ENCODE measurements around the gene RALGPS2. TPM values are rescaled to one million over a fixed set of nuclear protein-coding genes. Genes with fewer than 3 reads are reported as not detected.

The RALGPS2 gene
- total RNA-seq, 1 donor = 74.7 TPM

DNA sequence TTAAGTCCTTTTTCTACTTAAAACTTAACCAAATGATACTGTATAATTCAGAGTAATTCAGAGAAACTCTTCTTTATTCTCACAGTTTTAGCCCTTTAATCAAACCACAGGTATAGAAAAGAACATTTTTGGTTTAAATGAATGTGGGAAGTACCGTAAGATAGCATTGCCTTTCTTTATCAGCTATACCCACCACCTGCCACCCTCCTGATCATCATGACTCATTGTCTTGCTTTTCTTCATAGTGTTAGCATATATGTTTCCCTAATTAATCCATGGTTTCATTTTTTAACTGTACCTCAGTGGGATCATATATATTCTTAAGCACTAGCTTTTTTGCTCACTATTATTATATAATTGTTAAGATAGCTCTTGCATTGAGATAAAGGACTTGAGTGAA is 173.4 kb downstream of the RALGPS2 start:
- no peak for DNase-seq (ENCODE audit: low read depth)
- TF ChIP-seq CTCF (IDR thresholded peaks at IDR 0.05; ENCODE audit: insufficient read depth, low read length) = no peak
- no peak overlapping the region for H3K4me3 ChIP-seq (ENCODE audit: low read depth, low read length)

DNA sequence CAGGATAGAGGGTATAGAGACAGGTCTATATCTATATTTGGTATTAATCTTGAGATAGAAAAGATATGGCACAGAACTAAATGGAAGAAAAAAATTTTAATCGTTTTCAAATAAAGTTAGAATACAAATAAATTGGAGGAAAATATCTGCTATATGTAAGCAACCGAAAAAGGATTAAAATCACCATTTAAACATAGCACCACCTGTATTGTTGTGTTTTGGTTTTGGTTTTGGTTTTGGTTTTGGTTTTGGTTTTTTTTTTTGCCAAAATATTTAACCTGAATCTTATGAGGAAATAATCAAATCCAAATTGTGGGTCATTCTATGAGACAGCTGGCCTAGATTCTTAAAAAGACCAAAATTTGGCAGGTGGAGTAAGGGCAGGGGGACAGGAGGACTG is 174.4 kb downstream of the RALGPS2 start:
- no peak overlapping the region for H3K4me3 ChIP-seq (ENCODE audit: low read depth, low read length)
- DNase-seq (ENCODE audit: low read depth) = no peak
- TF ChIP-seq CTCF (IDR thresholded peaks at IDR 0.05; ENCODE audit: insufficient read depth, low read length) = no peak

DNA sequence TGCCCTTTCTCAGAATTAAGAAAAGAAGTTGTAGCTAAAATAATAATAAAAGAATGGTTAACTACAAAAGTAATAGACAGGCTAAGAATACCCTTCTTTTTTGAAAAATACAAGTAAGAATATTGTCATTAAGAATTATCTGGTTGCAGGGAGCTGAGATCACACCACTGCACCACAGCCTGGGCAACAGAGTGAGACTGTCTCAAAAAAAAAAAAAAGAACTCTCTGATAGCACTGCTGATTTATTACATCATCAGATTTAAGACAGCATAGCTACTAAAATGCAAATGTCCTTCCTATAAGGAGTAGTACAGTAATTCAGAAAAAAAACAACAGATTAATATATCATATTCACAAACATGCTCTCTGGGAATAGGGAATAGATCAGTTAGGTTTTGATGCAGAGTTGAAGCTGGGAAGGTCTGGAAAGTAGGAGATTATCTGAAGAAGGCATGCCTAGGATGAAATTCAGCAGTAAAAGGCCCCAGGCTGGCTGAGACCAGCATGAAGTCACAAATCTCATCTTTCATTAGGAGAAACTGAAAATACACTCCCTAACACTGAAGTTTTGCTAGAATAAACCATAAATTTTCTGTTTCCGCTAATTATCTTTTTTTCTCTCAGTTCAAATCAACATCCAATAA is 176.6 kb downstream of the RALGPS2 start:
- DNase-seq (ENCODE audit: low read depth) = no peak
- H3K4me3 ChIP-seq (ENCODE audit: low read depth, low read length) = no peak overlapping the region
- no peak for TF ChIP-seq CTCF (IDR thresholded peaks at IDR 0.05; ENCODE audit: insufficient read depth, low read length)

DNA sequence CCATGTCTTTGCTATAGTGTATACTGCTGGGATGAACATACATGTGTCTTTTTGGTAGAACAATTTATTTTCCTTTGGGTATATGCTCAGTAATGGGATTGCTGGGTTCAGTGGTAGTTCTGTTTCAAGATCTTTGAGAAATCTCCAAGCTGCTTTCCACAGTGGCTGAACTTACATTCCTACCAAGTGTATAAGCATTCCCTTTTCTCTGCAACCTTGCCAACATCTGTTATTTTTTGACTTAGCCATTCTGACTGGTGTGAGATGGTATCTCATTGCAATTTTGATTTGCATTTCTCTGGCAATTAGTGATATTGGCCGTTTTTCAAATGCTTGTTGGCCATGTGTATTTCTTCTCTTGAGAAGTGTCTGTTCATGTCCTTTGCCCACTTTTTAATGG is 183.3 kb downstream of the RALGPS2 start:
- H3K4me3 ChIP-seq (ENCODE audit: low read depth, low read length) = no peak overlapping the region
- DNase-seq (ENCODE audit: low read depth) = peak; percentile 67
- TF ChIP-seq CTCF (IDR thresholded peaks at IDR 0.05; ENCODE audit: insufficient read depth, low read length) = no peak

DNA sequence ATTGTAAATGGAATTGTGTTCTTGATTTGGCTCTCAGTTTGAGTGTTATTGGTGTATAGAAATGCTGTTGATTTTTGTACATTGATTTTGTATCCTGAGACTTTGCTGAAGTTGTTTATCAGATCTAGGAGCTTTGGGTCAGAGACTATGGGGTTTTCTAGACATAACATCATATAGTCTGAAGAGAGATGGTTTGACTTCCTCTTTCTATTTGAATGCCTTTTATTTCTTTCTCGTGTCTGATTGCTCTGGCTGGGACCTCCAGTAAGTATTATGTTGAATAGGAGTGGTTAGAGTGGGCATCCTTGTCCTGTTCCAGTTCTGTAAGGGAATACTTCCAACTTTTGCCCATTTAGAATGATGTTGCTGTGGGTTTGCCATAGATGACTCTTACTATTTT is 185.0 kb downstream of the RALGPS2 start:
- no peak overlapping the region for H3K4me3 ChIP-seq (ENCODE audit: low read depth, low read length)
- no peak for DNase-seq (ENCODE audit: low read depth)
- no peak for TF ChIP-seq CTCF (IDR thresholded peaks at IDR 0.05; ENCODE audit: insufficient read depth, low read length)

GRCh38 chr1:178912597-178912996 is 187.6 kb downstream of the RALGPS2 start:
- no peak for DNase-seq (ENCODE audit: low read depth)
- no peak overlapping the region for H3K4me3 ChIP-seq (ENCODE audit: low read depth, low read length)
- no peak for TF ChIP-seq CTCF (IDR thresholded peaks at IDR 0.05; ENCODE audit: insufficient read depth, low read length)
